Common myeloid progenitor, CD34-positive (primary cell): ENCODE measurements around the gene CATSPER4.

Source experiments
- CTCF ChIA-PET: fragments of 350-600 bp; sonication (Branson Sonifier 250); formaldehyde crosslinking; loops from one replicate; lab custom pipeline; 2021; ENCODE audit warnings: antibody characterized with exemption; lab: Charles Lee
- POLR2A ChIA-PET: fragments of 350-600 bp; sonication (Branson Sonifier 250); formaldehyde crosslinking; loops from one replicate; lab custom pipeline; 2021; ENCODE audit warnings: antibody characterized with exemption; lab: Charles Lee
- DNase-seq, 3 donors: peaks; one replicate each; pipeline versions ENCODE4 v3.0.0 to v3.0.0-alpha.2; 2013
- H3K27ac ChIP-seq, 2 experiments: 1 replicate in 1 of 2; 2 replicates in 1 of 2; pipeline ENCODE4 v1.7.0; 2013; ENCODE audit warnings: inconsistent platforms in 2 of 2, low read length in 2 of 2, mild to moderate bottlenecking in 2 of 2, low read depth in 1 of 2, moderate library complexity in 1 of 2; ENCODE audit not compliant: severe bottlenecking in 2 of 2, insufficient read depth in 1 of 2, poor library complexity in 1 of 2
- H3K27me3 ChIP-seq, 5 experiments: replicated peaks in 2 of 5; 1 replicate in 3 of 5; 2 replicates in 2 of 5; pipeline versions ENCODE4 v1.6.1 to v1.7.0; 2013; ENCODE audit warnings: low read length in 4 of 5, mild to moderate bottlenecking in 2 of 5, moderate library complexity in 2 of 5, inconsistent platforms in 1 of 5; ENCODE audit not compliant: insufficient read depth in 5 of 5, control insufficient read depth in 4 of 5
- H3K36me3 ChIP-seq, 4 experiments: 1 replicate in 2 of 4; 2 replicates in 2 of 4; pipeline versions ENCODE4 v1.6.1 to v1.7.0; 2013; ENCODE audit warnings: low read length in 3 of 4, control low read depth in 1 of 4, mild to moderate bottlenecking in 1 of 4; ENCODE audit not compliant: control insufficient read depth in 4 of 4, insufficient read depth in 4 of 4
- H3K4me1 ChIP-seq, 4 experiments: 1 replicate in 3 of 4; 2 replicates in 1 of 4; pipeline versions ENCODE4 v1.6.1 to v1.7.1; 2013; ENCODE audit warnings: low read length in 3 of 4, mild to moderate bottlenecking in 3 of 4, control low read depth in 1 of 4, inconsistent platforms in 1 of 4, moderate library complexity in 1 of 4; ENCODE audit not compliant: control insufficient read depth in 4 of 4, insufficient read depth in 4 of 4; ENCODE audit errors: control extremely low read depth in 1 of 4
- H3K4me3 ChIP-seq, 7 experiments: 1 replicate in 4 of 7; 2 replicates in 3 of 7; pipeline versions ENCODE4 v1.5.1 to v1.7.0; 2013; ENCODE audit warnings: mild to moderate bottlenecking in 7 of 7, low read length in 6 of 7, moderate library complexity in 6 of 7, inconsistent platforms in 2 of 7, low read depth in 2 of 7, control low read depth in 1 of 7; ENCODE audit not compliant: insufficient read depth in 4 of 7, control insufficient read depth in 1 of 7; ENCODE audit errors: extremely low read depth in 1 of 7
- H3K9me3 ChIP-seq, 5 experiments: 1 replicate in 4 of 5; 2 replicates in 1 of 5; pipeline versions ENCODE4 v1.6.1 to v1.7.1; 2013; ENCODE audit warnings: low read length in 4 of 5, mild to moderate bottlenecking in 2 of 5, inconsistent platforms in 1 of 5, low read depth in 1 of 5, moderate library complexity in 1 of 5; ENCODE audit not compliant: control insufficient read depth in 4 of 5, insufficient read depth in 2 of 5; ENCODE audit errors: control extremely low read depth in 1 of 5
- WGBS: methylation state at CpG from one replicate; pipeline ENCODE4 v1.1.5; 2013; ENCODE audit not compliant: insufficient coverage; 5-methylcytosine and 5-hydroxymethylcytosine counted together

Gene CATSPER4

DNA sequence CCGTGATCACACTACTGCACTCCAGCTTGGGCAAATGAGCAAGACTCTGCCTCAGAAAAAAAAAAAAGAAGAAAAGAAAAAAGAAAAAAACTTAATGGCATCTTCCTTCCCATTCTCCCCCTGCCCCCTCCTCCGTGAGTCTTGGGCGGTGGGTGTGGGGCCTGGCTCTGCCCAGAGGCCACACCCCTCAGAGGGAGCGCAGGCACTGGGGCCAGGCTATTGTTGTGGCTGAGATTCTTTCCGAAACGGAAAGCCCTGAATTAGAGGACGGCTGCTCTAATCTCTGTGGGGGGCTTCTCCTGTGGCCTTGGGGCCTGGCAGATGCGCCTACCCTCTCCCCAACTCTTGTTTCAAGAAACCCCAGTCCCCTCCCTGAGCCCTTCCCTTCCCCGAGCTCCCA, 35.7 kb upstream of the CATSPER4 start:
- POLR2A ChIA-PET, result interaction anchor here (1.5 kb wide), 1 partner anchor 9 kb away, joined by 4 read pairs; no protein-coding TSS in a partner anchor
- Histone ChIP-seq H3K4me3 (no peak overlapping the region), H3K36me3 (no peaks in the 10 kb centered on the region), H3K9me3 (no peaks in the 10 kb centered on the region), H3K27me3 (peaks cover 0 to 16% (median 0%) of the 10 kb centered on the region in 5 experiments), H3K4me1 (peaks cover 0 to 43% (median 35%) of the 10 kb centered on the region in 4 experiments), H3K27ac (no peak overlapping the region)
- CTCF ChIA-PET, result interaction anchor here (1.2 to 5.7 kb wide), 5 partner anchors 8 to 51 kb away, joined by 6 to 56 read pairs (median 9); partner anchors contain the start of gene ZNF593
- 47% methylated on average over 4 of the region's 9 CpGs for WGBS
- DNase-seq, result no peak

DNA sequence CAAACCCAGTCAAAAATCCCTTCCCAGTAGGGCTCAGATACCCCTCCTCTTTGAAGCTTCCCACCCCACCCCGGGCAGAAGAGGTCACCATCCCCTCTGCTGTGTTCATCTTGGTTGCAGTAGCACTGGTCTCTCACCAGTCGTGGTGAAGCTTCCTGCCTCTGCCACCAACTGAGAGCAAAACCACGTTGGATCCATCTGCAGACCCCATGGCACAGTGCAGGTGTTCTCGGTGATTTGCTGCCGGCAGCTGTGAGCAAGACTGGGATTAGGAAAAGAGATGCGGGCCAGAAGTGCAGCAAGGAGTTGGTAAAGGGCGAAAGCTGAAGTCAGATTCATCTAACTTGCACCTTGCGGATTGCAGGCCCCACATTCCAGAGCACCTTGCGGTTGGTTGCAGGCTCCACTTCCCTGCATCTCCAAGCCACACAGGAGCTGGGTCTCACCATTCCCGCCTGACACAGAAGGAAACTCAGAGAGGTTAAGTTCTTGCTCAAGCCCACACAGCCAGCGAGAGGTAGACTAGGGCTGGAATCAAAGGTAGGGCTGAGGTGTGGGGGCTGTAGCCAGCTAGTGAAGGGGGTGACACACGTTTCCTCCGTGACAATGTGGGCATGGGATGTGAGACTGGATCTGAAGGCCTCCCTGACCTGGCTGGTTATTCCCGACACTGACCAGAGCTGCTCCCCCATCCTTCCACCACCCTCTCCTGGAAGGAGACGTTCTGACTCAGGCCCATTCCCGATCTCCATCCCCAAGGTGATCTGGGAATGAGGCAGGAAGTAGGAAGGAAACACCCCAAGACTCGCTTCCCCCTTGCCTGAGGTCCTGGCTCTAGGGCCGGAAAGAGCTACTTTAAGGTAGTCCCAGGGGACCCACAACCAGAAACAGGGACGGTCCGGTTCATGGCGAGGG, 34.8 kb upstream of the CATSPER4 start:
- no peaks in the 10 kb centered on the region for H3K9me3 ChIP-seq
- CTCF ChIA-PET, result interaction anchor here (0.8 to 5.7 kb wide), 10 partner anchors 8 to 78 kb away, joined by 3 to 56 read pairs (median 6); partner anchors contain the start of genes CEP85 and ZNF593
- DNase-seq, result no peak
- H3K4me1 ChIP-seq, result peaks cover 0 to 44% (median 35%) of the 10 kb centered on the region in 4 experiments
- H3K27me3 ChIP-seq, result peaks cover 0 to 19% (median 0%) of the 10 kb centered on the region in 5 experiments
- H3K36me3 ChIP-seq, result no peaks in the 10 kb centered on the region
- POLR2A ChIA-PET, result interaction anchor here (1.1 to 1.5 kb wide), 2 partner anchors 10 kb away, joined by 4 read pairs; no protein-coding TSS in a partner anchor
- H3K4me3 ChIP-seq, result peak overlapping the region in 2 of 7 experiments; percentile 6 to 11
- WGBS, result 54% methylated on average over 16 of the region's 21 CpGs
- no peak overlapping the region for H3K27ac ChIP-seq

DNA sequence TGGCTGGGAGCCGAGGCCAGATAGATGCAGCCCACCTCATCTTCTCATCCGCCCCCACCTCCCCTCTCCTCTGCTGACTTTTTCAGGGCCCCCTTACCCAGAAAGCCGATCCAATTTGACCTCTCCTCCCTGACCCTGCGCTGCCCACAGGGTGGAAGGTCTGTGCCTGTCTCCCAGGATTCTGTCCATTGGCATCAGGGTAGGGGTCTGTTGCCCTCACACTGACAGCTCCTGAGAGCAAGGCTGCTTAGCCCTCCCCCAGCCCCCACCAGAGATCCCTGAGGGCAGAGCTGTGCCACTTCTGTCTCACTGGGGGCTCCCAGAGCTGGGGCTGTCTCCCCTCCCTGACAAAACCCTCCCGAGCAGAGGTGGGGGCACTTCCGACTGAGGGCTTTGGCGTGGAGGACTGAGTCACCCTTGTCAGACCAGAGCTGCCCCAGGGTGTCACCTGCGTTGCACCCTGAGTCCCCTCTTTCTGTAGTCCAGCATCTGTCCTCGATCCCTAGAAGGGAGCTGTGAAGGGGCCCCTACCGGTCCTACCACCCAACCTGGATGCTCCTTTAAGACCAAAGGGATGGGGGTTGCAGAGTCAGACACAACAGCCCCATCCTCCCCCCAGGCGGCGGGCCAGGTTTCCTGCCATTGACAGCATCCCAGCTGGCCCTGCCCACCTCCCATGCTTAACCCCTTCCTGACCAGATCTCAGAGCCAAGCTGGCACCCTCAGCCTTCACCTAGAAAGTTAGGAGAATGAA, 33.9 kb upstream of the CATSPER4 start:
- CTCF ChIA-PET, result interaction anchor here (0.7 to 5.7 kb wide), 14 partner anchors 10 to 260 kb away, joined by 3 to 56 read pairs (median 4); partner anchors contain the start of genes CEP85 and ZNF593
- H3K4me3 ChIP-seq, result peak overlapping the region in 4 of 7 experiments; percentile 4 to 49 (median 12)
- WGBS, result 16% methylated on average over 8 of the region's 12 CpGs

DNA sequence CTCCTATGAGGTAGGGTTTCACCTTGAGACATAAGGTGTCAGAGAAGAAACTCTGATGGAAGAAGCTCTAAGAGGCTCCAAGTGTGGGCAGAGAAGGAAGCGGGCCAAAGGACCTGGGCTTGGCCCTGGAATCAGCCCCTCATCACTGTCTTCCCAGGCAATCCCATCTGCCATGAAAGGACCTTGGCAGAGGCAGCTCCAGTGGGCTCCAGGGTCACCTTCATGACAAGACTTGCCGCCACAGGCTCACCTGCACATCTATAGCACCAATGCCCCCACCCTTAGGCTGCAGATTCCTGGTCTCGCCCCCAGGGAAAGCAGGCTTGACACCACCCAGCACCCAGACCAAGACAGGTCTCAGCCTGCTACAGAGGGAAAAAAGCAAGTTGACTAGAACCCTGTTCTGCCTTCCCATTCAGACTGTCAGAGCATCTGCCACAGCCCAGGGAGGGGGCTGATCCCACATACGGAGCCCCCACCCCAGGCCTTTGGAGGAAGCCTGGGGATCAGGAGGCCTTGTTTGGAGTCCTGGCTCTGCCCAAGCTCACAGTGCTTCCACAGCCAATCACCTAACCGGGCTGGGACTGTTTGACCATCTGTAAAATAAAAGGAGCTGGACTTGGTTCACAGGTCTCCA, 32.0 kb upstream of the CATSPER4 start:
- Histone ChIP-seq H3K9me3 (no peaks in the 10 kb centered on the region), H3K27me3 (peaks cover 0 to 38% (median 14%) of the 10 kb centered on the region in 5 experiments), H3K36me3 (no peaks in the 10 kb centered on the region), H3K4me1 (peaks cover 0 to 61% (median 52%) of the 10 kb centered on the region in 4 experiments), H3K27ac (no peak overlapping the region), H3K4me3 (no peak overlapping the region)
- WGBS, result 87% methylated on average over 5 of the region's 5 CpGs
- DNase-seq, result no peak
- ChIA-PET CTCF (interaction anchor here (2.3 to 5.7 kb wide), 2 partner anchors 12 to 56 kb away, joined by 9 to 56 read pairs; no protein-coding TSS in a partner anchor), POLR2A (interaction anchor here (1.1 kb wide), 1 partner anchor 11 kb away, joined by 3 read pairs; the partner anchor contains the start of gene ZNF593)

More for the DNA sequence above, 33.9 kb upstream of the CATSPER4 start:
- Histone ChIP-seq H3K27ac (no peak overlapping the region), H3K27me3 (peaks cover 0 to 28% (median 6%) of the 10 kb centered on the region in 5 experiments), H3K4me1 (peaks cover 0 to 52% (median 44%) of the 10 kb centered on the region in 4 experiments), H3K36me3 (no peaks in the 10 kb centered on the region), H3K9me3 (no peaks in the 10 kb centered on the region)
- peak in 2 of 3 donors; percentile 57 to 74 for DNase-seq
- POLR2A ChIA-PET, result interaction anchor here (0.5 to 1.1 kb wide), 4 partner anchors 9 to 185 kb away, joined by 3 to 6 read pairs (median 4); no protein-coding TSS in a partner anchor

DNA sequence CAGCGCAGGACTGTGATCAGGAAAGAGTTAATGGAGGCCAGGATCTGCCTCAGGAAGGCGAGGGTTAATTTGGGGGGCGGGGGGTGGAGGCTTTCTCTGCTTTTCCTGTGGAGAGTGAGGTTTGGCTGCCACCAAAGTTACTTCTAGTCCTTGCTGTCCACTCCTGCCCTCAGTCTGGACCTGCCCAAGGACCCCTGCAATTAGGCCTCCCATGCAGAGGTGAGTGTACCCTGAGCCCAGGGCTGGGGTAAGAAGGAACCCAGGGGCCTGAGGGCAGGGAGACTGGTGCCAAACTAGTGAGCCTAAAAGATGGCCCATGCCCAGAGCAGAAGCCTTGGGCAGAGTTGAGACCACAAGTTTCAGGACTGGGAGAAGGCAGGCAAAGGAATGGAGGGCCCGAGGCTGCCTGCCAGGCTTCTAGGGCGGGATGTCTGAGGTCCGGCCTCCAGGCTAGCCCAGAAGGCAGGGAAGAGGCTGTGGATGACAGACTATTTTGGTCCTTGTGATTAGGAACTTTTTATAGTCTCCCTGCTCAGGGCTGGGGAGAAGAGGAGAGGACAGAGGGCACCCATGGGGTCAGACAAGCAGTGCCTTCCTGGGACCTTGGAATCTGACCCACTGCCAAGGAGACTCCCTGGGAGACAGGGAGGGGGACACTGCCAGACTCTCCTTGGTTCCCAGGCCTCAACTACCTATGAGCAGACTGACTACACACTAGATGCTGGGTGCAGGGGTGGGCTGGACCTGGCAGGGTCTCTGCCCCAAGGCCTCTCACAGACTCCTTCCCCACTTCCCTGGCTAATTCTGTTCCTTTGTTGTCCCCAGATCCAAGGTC, 31.3 kb upstream of the CATSPER4 start, which contains the start of gene FAM110D:
Gene FAM110D (plus strand): TSS at position 172 of the 835 bp plus-strand sequence. CDS start 2,213 bp downstream, outside the sequence.
- Histone ChIP-seq H3K4me3 (peak within 1 kb of the TSS in 1 of 7 experiments; percentile 52), H3K36me3 (no peaks in the 10 kb centered on the region), H3K4me1 (peaks cover 0 to 67% (median 57%) of the 10 kb centered on the region in 4 experiments), H3K9me3 (no peaks in the 10 kb centered on the region), H3K27me3 (peaks cover 0 to 38% (median 14%) of the 10 kb centered on the region in 5 experiments), H3K27ac (no peak within 1 kb of the TSS)
- ChIA-PET POLR2A (no interaction called here), CTCF (interaction anchor here (5.7 kb wide), 1 partner anchor 12 kb away, joined by 56 read pairs; no protein-coding TSS in a partner anchor)
- DNase-seq, result no peak
- 54% methylated on average over 6 of the region's 6 CpGs for WGBS
